ENCODE results near the gene PHKA2.

- TF ChIP-seq POLR2A (IDR thresholded peaks at IDR 0.05), result no peak
- TF ChIP-seq, protein P1, sequence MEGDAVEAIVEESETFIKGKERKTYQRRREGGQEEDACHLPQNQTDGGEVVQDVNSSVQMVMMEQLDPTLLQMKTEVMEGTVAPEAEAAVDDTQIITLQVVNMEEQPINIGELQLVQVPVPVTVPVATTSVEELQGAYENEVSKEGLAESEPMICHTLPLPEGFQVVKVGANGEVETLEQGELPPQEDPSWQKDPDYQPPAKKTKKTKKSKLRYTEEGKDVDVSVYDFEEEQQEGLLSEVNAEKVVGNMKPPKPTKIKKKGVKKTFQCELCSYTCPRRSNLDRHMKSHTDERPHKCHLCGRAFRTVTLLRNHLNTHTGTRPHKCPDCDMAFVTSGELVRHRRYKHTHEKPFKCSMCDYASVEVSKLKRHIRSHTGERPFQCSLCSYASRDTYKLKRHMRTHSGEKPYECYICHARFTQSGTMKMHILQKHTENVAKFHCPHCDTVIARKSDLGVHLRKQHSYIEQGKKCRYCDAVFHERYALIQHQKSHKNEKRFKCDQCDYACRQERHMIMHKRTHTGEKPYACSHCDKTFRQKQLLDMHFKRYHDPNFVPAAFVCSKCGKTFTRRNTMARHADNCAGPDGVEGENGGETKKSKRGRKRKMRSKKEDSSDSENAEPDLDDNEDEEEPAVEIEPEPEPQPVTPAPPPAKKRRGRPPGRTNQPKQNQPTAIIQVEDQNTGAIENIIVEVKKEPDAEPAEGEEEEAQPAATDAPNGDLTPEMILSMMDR (IDR thresholded peaks at IDR 0.05), result no peak
These were observed 48.0 kb downstream of the PHKA2 start for GRCh38 chrX:18935893-18936292.

All from uterus (tissue), 2 donors.